ENCODE data around the gene SARS1. TPM values are rescaled to one million over a fixed set of nuclear protein-coding genes. Genes with fewer than 3 reads are reported as not detected.

SARS1 gene
- total and polyA plus RNA-seq, 2 donors (not counting 1 experiment from before 2014, with no cell fraction given) = 59.1 to 115 TPM

DNA sequence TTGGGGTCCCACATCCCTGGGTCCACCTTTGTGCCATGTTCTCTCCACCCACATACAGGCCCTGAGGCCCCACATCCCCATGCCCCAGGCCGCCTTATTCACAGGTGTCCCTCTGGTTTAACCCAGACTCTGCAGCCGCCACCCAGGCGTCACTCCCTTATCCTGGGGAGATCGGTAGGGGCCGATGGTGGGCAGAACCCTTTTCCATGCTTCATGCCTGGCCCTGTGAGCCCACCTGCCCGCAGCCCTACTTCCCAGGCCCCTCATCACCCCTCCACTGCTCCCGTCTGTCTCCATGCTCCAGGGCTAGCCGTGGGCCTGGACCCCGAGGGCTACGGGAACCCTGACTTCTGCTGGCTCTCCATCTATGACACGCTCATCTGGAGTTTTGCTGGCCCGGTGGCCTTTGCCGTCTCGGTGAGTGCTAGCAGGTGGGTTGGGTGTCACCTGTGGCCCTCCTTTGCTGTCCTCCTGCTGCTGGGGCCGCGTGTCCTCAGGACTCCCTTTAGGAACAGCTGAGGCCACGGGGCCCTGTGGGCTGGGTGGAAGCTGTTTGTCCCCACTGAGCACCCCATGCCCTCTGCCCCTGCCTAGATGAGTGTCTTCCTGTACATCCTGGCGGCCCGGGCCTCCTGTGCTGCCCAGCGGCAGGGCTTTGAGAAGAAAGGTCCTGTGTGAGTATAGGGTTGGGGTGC is 57.1 kb downstream of the SARS1 start:
- POLR2A ChIA-PET = no interaction called here
- Histone ChIP-seq H3K36me3 (replicated peaks in 1 of 2; ENCODE audit: control extremely low read depth in 1 of 2, control insufficient read depth in 1 of 2, extremely low read depth in 1 of 2, insufficient read depth in 2 of 2, low read length in 1 of 2) (no peaks in the 10 kb centered on the region), H3K9me3 (ENCODE audit: control extremely low read depth in 1 of 3, control insufficient read depth in 2 of 3, insufficient read depth in 1 of 3, low read length in 2 of 3) (no peaks in the 10 kb centered on the region), H3K4me3 (ENCODE audit: control extremely low read depth in 1 of 5, extremely low read depth in 1 of 5, insufficient read depth in 1 of 5, low read depth in 2 of 5, low read length in 4 of 5) (no peak overlapping the region), H3K4me2 (replicated peaks; ENCODE audit: low read depth, low read length, poor library complexity, severe bottlenecking) (no peak overlapping the region), H3K27ac (ENCODE audit: low read length in 2 of 2) (no peak overlapping the region), H3K79me2 (ENCODE audit: control insufficient read depth, insufficient read depth, low read length) (no peaks in the 10 kb centered on the region), H3K27me3 (replicated peaks in 1 of 4; ENCODE audit: control extremely low read depth in 1 of 4, control insufficient read depth in 3 of 4, insufficient read depth in 4 of 4, low read length in 3 of 4) (peaks cover 0 to 4% (median 0%) of the 10 kb centered on the region in 4 experiments), H3K9ac (ENCODE audit: low read length) (no peak overlapping the region), H3K4me1 (ENCODE audit: control insufficient read depth in 2 of 2, insufficient read depth in 2 of 2, low read length in 2 of 2) (no peaks in the 10 kb centered on the region), H4K20me1 (ENCODE audit: control insufficient read depth, insufficient read depth, low read length, poor library complexity, severe bottlenecking) (no peaks in the 10 kb centered on the region), H2AFZ (ENCODE audit: insufficient read depth, low read depth, low read length, poor library complexity, severe bottlenecking) (no peak overlapping the region)
- no peak overlapping the region for H3K4me3 Mint-ChIP-seq
- H3K27ac Mint-ChIP-seq = no peak overlapping the region
- ATAC-seq (ENCODE audit: low read depth) (no peak), DNase-seq (no peak)
- intact Hi-C loops (cut with micrococcal nuclease) = no loop called here
- CTCF ChIA-PET = no interaction called here
- no peaks in the 10 kb centered on the region for H3K27me3 Mint-ChIP-seq
- TF ChIP-seq, protein P1, sequence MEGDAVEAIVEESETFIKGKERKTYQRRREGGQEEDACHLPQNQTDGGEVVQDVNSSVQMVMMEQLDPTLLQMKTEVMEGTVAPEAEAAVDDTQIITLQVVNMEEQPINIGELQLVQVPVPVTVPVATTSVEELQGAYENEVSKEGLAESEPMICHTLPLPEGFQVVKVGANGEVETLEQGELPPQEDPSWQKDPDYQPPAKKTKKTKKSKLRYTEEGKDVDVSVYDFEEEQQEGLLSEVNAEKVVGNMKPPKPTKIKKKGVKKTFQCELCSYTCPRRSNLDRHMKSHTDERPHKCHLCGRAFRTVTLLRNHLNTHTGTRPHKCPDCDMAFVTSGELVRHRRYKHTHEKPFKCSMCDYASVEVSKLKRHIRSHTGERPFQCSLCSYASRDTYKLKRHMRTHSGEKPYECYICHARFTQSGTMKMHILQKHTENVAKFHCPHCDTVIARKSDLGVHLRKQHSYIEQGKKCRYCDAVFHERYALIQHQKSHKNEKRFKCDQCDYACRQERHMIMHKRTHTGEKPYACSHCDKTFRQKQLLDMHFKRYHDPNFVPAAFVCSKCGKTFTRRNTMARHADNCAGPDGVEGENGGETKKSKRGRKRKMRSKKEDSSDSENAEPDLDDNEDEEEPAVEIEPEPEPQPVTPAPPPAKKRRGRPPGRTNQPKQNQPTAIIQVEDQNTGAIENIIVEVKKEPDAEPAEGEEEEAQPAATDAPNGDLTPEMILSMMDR (IDR thresholded peaks at IDR 0.05) = no peak
- WGBS (ENCODE audit: insufficient coverage) = 96% methylated on average over 18 of the region's 20 CpGs
- H3K4me1 Mint-ChIP-seq = no peaks in the 10 kb centered on the region
- H3K9me3 Mint-ChIP-seq (ENCODE audit: insufficient read depth) = no peaks in the 10 kb centered on the region

DNA sequence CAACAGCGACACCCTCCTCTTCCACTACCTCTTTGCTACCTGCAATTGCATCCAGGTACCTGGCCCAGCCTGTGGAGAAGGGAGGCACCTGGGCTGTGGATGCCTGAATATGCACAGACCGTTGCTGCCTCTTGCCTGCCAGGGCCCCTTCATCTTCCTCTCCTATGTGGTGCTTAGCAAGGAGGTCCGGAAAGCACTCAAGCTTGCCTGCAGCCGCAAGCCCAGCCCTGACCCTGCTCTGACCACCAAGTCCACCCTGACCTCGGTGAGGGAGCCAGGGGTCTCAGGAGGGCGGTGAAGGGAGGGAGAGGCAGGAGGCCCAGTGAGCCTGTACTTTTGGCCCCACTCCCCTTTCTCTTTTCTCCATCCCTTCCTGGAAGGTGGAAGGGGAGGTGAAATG is 57.7 kb downstream of the SARS1 start:
- intact Hi-C loops (cut with micrococcal nuclease) = no loop called here
- H3K4me2 ChIP-seq (replicated peaks; ENCODE audit: low read depth, low read length, poor library complexity, severe bottlenecking) = no peak overlapping the region
- no peaks in the 10 kb centered on the region for H3K79me2 ChIP-seq (ENCODE audit: control insufficient read depth, insufficient read depth, low read length)
- POLR2A ChIA-PET = no interaction called here
- DNase-seq (no peak), ATAC-seq (ENCODE audit: low read depth) (no peak)
- TF ChIP-seq, protein P1 (IDR thresholded peaks at IDR 0.05) = no peak
- no peak for TF ChIP-seq EZH2 (IDR thresholded peaks at IDR 0.05; ENCODE audit: borderline replicate concordance, insufficient read depth, low read depth, low read length, poor library complexity, severe bottlenecking)
- WGBS (ENCODE audit: insufficient coverage) = 88% methylated on average over 1 of the region's 6 CpGs
- H4K20me1 ChIP-seq (ENCODE audit: control insufficient read depth, insufficient read depth, low read length, poor library complexity, severe bottlenecking) = no peaks in the 10 kb centered on the region
- CTCF ChIA-PET = no interaction called here
- H3K36me3 ChIP-seq (replicated peaks in 1 of 2; ENCODE audit: control extremely low read depth in 1 of 2, control insufficient read depth in 1 of 2, extremely low read depth in 1 of 2, insufficient read depth in 2 of 2, low read length in 1 of 2) = no peaks in the 10 kb centered on the region
- no peak overlapping the region for H3K27ac ChIP-seq (ENCODE audit: low read length in 2 of 2)
- Mint-ChIP-seq H3K27me3 (no peaks in the 10 kb centered on the region), H3K4me1 (no peaks in the 10 kb centered on the region), H3K27ac (no peak overlapping the region), H3K4me3 (no peak overlapping the region), H3K9me3 (ENCODE audit: insufficient read depth) (no peaks in the 10 kb centered on the region)
- no peak overlapping the region for H3K4me3 ChIP-seq (ENCODE audit: control extremely low read depth in 1 of 5, extremely low read depth in 1 of 5, insufficient read depth in 1 of 5, low read depth in 2 of 5, low read length in 4 of 5)
- peaks cover 0 to 4% (median 0%) of the 10 kb centered on the region in 4 experiments for H3K27me3 ChIP-seq (replicated peaks in 1 of 4; ENCODE audit: control extremely low read depth in 1 of 4, control insufficient read depth in 3 of 4, insufficient read depth in 4 of 4, low read length in 3 of 4)
- no peaks in the 10 kb centered on the region for H3K4me1 ChIP-seq (ENCODE audit: control insufficient read depth in 2 of 2, insufficient read depth in 2 of 2, low read length in 2 of 2)
- no peak overlapping the region for H3K9ac ChIP-seq (ENCODE audit: low read length)
- H3K9me3 ChIP-seq (ENCODE audit: control extremely low read depth in 1 of 3, control insufficient read depth in 2 of 3, insufficient read depth in 1 of 3, low read length in 2 of 3) = no peaks in the 10 kb centered on the region
- no peak overlapping the region for H2AFZ ChIP-seq (ENCODE audit: insufficient read depth, low read depth, low read length, poor library complexity, severe bottlenecking)

Data from B cell (primary cell).